GM18511 (cell line): Measurements from ENCODE around the gene TBC1D22A.

ENCODE experiments used
- ATAC-seq: cut with Tn5 transposase; IDR thresholded peaks from one replicate; pipeline ENCODE4 v1.9.1; 2021; ENCODE audit warnings: mild to moderate bottlenecking, moderate library complexity; ENCODE audit not compliant: unreplicated experiment

Gene TBC1D22A

GRCh38 chr22:47019012-47019790, 256.8 kb downstream of the TBC1D22A start:
- no peak for ATAC-seq

GRCh38 chr22:47020166-47020565, 257.7 kb downstream of the TBC1D22A start:
- no peak for ATAC-seq

- ATAC-seq, result no peak
Measured at GRCh38 chr22:47021371-47022074, 259.1 kb downstream of the TBC1D22A start.

GRCh38 chr22:47022075-47022473, 259.6 kb downstream of the TBC1D22A start:
- ATAC-seq, result no peak

GRCh38 chr22:47022475-47022874, 260.0 kb downstream of the TBC1D22A start:
- no peak for ATAC-seq

- ATAC-seq, result no peak
Measured at GRCh38 chr22:47023871-47024270, 261.4 kb downstream of the TBC1D22A start.

DNA sequence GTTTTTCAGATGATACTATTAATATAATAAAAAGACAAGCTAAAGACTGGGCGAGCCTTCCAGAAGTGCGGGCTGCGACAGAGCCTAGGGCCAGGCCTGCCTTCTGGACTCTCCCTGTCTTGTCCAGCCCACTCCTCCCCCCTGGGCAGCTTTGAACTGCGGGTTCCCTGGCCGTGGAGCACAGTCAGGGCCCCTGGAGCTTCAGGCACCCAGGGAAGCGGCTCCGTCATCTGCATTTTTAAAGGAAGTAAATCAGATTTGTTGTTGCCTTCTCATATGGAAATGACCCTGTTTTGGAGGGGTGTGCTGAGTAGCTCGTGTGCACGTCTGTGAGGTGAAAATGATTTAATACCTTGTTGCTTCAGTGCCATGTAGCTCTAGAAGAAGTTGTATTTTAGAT, 265.3 kb downstream of the TBC1D22A start:
- no peak for ATAC-seq

- ATAC-seq, result no peak
Measured at GRCh38 chr22:47029244-47030074, 267.0 kb downstream of the TBC1D22A start.

DNA sequence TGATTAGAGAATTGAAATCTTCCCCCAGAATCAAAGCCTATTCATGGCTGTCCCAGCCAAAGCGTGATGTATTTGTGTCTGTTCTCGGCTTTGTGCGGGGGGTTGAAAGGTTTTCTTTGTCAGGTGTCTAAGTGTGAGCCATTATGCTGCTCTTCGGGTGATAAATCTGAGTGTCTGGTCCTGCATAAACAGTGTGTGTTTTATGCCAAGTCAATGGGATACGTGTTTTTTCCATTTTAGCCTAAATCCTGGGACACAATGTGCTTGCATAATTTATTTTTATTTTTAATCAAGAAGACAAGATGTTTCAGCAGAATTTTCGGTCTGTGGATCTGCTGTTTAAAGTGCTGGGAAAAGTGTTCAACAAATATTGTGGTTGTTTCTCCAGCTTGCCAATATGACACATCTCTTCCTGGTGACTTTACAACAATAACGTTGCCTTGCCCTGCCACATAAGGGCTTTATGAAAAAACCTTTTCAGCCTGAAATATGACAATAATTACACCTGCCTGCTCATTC, 267.8 kb downstream of the TBC1D22A start:
- ATAC-seq, result no peak

GRCh38 chr22:47030881-47031627, 268.6 kb downstream of the TBC1D22A start:
- no peak for ATAC-seq

DNA sequence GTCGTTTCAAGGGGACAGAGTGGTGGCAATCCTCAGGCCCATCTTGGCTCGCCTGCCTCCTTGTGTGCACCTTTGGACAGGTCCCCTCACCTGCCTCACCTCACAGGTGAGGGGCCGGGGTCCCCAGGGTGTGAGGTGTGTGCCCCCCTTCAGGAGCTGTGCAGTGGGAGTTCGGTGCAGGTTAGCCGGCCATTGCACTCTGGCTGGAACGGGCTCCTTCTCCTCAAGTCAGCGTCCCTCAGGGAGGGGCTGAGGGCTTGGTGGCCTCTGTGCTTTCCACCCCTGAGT, 269.1 kb downstream of the TBC1D22A start:
- ATAC-seq, result no peak

GRCh38 chr22:47032091-47032943, 269.9 kb downstream of the TBC1D22A start:
- ATAC-seq, result no peak

DNA sequence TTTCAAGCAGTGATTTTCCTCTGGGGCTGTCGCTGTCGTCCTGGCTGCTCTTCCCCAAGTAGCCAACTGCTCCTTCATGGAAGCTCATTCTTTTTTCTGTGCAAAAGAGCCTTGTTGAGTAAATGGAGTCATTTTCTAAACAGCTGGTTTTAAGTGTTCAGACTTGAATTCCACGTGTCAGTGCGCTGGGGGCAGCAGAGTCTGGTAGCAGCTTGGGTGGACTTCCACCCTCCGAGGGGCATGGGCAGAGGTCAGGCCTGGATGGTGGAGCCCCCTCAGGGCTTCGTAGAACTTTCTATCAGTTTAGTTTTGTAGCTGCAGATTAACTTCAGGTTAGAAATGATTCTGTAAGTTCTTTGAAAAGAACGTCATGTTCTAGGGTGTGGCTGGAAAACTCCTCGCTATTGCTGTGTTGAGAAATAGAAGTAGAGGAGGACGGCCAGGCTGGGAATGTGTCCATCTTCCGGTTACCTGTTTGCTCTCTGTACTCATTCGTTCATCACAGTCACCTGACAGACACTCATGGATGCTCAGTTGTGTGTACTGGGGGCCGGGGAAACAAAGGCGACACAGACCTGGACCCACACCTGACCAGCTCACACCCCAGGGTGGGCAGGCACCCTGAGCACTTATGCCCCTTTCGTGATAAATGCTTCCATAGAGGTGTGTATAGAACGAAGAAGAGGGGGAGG, 270.7 kb downstream of the TBC1D22A start:
- ATAC-seq, result no peak

- no peak for ATAC-seq
Measured at GRCh38 chr22:47033648-47034000, 271.2 kb downstream of the TBC1D22A start.

DNA sequence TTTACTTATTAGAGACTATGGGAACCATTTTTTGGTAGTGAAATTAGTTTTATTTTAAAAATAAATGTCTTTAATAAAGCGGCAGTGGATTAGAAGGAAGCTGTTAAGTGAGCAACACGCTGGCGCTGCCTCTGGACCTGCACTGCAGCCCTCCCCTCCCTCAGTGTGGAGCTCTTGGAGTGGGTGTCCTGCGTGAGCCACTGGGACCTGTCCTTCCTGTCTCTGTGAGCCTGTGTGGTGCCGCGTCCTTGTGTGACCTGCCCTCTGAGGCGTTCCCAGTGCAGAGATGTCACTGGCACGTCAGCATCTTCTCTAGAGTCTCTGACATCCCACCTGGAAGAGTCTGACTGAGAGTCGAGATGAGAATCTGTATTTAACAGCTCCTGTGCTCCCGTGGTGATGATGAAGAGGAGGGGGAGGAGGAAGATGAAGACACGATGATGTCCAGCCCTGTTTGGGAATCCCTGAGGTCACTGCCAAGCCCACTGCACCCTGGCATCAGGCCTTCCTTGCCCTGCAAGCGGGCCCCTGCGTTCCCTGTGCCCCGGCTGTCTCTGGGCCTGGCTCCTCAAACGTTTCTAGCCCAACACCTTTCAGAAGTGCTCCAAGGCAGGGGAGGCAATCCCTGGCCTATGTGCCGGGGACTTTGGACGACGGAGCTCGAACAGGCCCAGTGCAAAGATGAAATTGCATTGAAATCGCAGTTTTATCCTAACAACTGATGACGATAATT, 271.8 kb downstream of the TBC1D22A start:
- ATAC-seq, result no peak

GRCh38 chr22:47034905-47035419, 272.5 kb downstream of the TBC1D22A start:
- no peak for ATAC-seq

GRCh38 chr22:47035425-47035881, 273.0 kb downstream of the TBC1D22A start:
- no peak for ATAC-seq

- ATAC-seq, result no peak
Measured at GRCh38 chr22:47036352-47036751, 273.9 kb downstream of the TBC1D22A start.
